SH-SY5Y (cell line): ENCODE results near the gene RSPH4A.

Experiments
- GATA2 ChIP-seq: IDR thresholded peaks from 2 replicates; pipeline ENCODE4 v1.6.1; 2011; ENCODE audit warnings: mild to moderate bottlenecking, low read depth, low read length
- GATA3 ChIP-seq: IDR thresholded peaks from 2 replicates; pipeline ENCODE4 v1.6.1; 2011; ENCODE audit warnings: low read depth, mild to moderate bottlenecking, low read length, moderate library complexity

DNA sequence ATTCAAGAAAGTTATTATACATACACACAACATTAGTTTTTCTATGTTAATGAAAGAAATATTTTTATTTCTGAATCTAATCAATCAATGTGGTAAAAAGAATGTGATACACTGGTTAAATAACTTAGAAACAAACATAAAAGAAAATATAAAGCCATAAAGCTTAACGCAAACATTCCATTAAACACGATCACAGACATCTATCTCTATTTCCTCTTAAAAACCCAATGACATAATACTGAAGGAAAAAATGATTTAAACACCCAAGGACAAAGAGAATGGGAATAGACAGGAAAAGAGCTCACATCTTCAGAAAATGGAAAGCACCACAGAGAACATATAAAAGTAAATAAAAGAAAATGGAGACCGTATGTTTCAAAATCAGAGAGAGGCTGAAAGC lies 32.9 kb downstream of the RSPH4A start:
- TF ChIP-seq GATA2 (no peak), GATA3 (no peak)
